Progenitor cell of endocrine pancreas (in vitro differentiated cells): ENCODE results near the gene DENND1A. TPM values are rescaled to one million over a fixed set of nuclear protein-coding genes. Genes with fewer than 3 reads are reported as not detected.
A peak's percentile ranks its signal among the peaks of the same experiment; 100 is the strongest.

Experiments used
- DNase-seq: peaks from one replicate; pipeline ENCODE4 v3.0.0; 2021; ENCODE audit warnings: low spot score; ENCODE audit not compliant: unreplicated experiment
- H3K27ac Mint-ChIP-seq: 2 replicates; pipeline ENCODE4 v1.8.0; 2021; ENCODE audit warnings: mild to moderate bottlenecking, moderate library complexity, mixed read lengths
- H3K27me3 Mint-ChIP-seq: 2 replicates; pipeline ENCODE4 v1.8.0; 2021; ENCODE audit warnings: mixed read lengths
- H3K36me3 Mint-ChIP-seq: 2 replicates; pipeline ENCODE4 v1.8.0; 2022; ENCODE audit warnings: mixed read lengths; ENCODE audit not compliant: insufficient read depth
- H3K4me1 Mint-ChIP-seq: 2 replicates; pipeline ENCODE4 v1.8.0; 2021; ENCODE audit warnings: low read depth, mixed read lengths
- H3K4me3 Mint-ChIP-seq: 2 replicates; pipeline ENCODE4 v1.8.0; 2021; ENCODE audit warnings: low read depth, mild to moderate bottlenecking, moderate library complexity, mixed read lengths
- H3K9me3 Mint-ChIP-seq: 2 replicates; pipeline ENCODE4 v1.8.0; 2021; ENCODE audit warnings: low read depth, mixed read lengths
- CTCF ChIP-seq: fragments of 200-600 bp; sonication (generic); IDR thresholded peaks from one replicate; pipeline ENCODE4 v1.5.0; 2021; ENCODE audit warnings: antibody characterized with exemption, mild to moderate bottlenecking; ENCODE audit not compliant: unreplicated experiment
- total RNA-seq: library from RNA; stranded (reverse); gene quantifications from 2 replicates; pipeline ENCODE4 v1.2.1, GENCODE V29; 2021

The DENND1A gene
- total RNA-seq, 1 donor from 2014 or later: 20.1 TPM

DNA sequence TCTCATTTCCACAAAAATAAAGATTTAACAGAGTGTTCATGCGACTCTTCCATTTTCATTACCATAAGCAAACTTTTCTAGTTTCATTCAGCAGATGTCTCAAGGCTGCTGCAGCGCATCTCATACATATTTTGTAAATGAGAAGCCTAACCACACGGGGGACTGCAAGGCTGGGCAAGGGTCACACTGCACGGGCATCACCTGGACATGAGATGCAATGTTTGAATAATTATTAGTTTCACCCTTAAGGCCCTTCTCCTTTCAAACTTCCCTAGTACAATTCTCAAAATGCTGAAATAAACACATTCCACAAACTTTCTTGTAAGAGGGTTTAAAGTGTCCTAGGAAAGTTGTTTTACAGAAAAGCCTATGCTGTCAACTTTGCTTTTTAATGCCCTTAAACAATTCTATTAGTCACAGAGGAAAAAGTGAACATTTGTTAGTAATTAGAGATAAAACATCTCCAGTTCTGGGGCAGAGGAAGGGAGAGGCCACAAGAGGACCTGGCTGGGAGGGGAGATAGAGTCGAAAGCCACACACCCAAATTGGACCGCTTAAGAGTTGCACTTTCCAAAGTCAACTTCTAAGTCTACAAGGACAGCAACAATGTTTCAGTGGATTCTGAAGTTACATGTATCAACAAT is 1.3 kb downstream of the DENND1A start:
- Mint-ChIP-seq H3K4me1 (peaks cover 23% of the 10 kb centered on the region), H3K27ac (peak overlapping the region; percentile 5), H3K27me3 (peaks cover 24% of the 10 kb centered on the region), H3K4me3 (peak overlapping the region; percentile 80), H3K9me3 (peaks cover 7% of the 10 kb centered on the region), H3K36me3 (peaks cover 6% of the 10 kb centered on the region)
- DNase-seq: no peak
- TF ChIP-seq CTCF: no peak

GRCh38 chr9:123927625-123928532 is 2.0 kb downstream of the DENND1A start:
- Mint-ChIP-seq H3K27me3 (peaks cover 20% of the 10 kb centered on the region), H3K27ac (no peak overlapping the region), H3K36me3 (peaks cover 7% of the 10 kb centered on the region), H3K4me1 (peaks cover 23% of the 10 kb centered on the region), H3K4me3 (peak overlapping the region; percentile 80), H3K9me3 (peaks cover 8% of the 10 kb centered on the region)
- TF ChIP-seq CTCF: no peak
- DNase-seq: no peak

DNA sequence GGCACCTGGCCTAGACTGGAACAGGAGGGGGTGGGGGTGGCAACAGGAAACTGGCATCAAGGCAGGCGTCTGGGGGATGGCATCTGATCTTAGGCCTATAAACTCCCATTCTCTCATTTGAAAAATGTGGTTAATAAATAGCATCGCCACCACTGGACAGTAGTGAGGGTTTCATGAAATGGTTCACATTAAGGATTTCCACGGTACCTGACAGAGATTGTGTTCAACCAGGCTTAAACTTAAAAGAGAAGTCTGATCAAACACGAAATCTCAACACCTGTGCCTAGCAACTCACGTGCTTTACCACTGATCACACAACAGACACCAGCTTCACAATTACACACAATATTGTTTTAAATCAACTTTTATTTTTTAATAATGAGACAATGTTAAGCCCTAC is 3.0 kb downstream of the DENND1A start:
- H3K27ac Mint-ChIP-seq: no peak overlapping the region
- peaks cover 8% of the 10 kb centered on the region for H3K9me3 Mint-ChIP-seq
- H3K4me3 Mint-ChIP-seq: no peak overlapping the region
- no peak for TF ChIP-seq CTCF
- no peak for DNase-seq
- peaks cover 17% of the 10 kb centered on the region for H3K27me3 Mint-ChIP-seq
- H3K4me1 Mint-ChIP-seq: peaks cover 23% of the 10 kb centered on the region
- H3K36me3 Mint-ChIP-seq: peaks cover 7% of the 10 kb centered on the region

- H3K9me3 Mint-ChIP-seq: peaks cover 8% of the 10 kb centered on the region
- H3K4me1 Mint-ChIP-seq: peaks cover 23% of the 10 kb centered on the region
- no peak overlapping the region for H3K4me3 Mint-ChIP-seq
- no peak for DNase-seq
- peaks cover 6% of the 10 kb centered on the region for H3K27me3 Mint-ChIP-seq
- TF ChIP-seq CTCF: no peak
- no peak overlapping the region for H3K27ac Mint-ChIP-seq
- peaks cover 7% of the 10 kb centered on the region for H3K36me3 Mint-ChIP-seq
These were observed 4.1 kb downstream of the DENND1A start for GRCh38 chr9:123925819-123926218.

GRCh38 chr9:123925161-123925560 is 4.8 kb downstream of the DENND1A start:
- H3K27me3 Mint-ChIP-seq: no peaks in the 10 kb centered on the region
- H3K36me3 Mint-ChIP-seq: peaks cover 7% of the 10 kb centered on the region

More at GRCh38 chr9:123925161-123925560, 4.8 kb downstream of the DENND1A start:
- Mint-ChIP-seq H3K9me3 (peaks cover 8% of the 10 kb centered on the region), H3K27ac (no peak overlapping the region), H3K4me3 (no peak overlapping the region), H3K4me1 (peaks cover 20% of the 10 kb centered on the region)
- DNase-seq: no peak
- no peak for TF ChIP-seq CTCF
